CD14-positive monocyte (primary cell): ENCODE results near the gene GRHL1. TPM values are rescaled to one million over a fixed set of nuclear protein-coding genes. Genes with fewer than 3 reads are reported as not detected.

ENCODE experiments used
- DNase-seq, 3 donors: peaks; one replicate each; pipeline ENCODE4 v3.0.0-alpha.2; 2011 to 2022
- H2AFZ ChIP-seq: 2 replicates; pipeline ENCODE4 v1.6.0; 2012; ENCODE audit warnings: mild to moderate bottlenecking, low read depth, low read length, inconsistent platforms; ENCODE audit not compliant: insufficient read depth, poor library complexity, severe bottlenecking
- H3K27ac ChIP-seq, 2 donors: 1 replicate in 1 of 2; 2 replicates in 1 of 2; pipeline ENCODE4 v1.5.1; 2012 to 2013; ENCODE audit warnings: low read length in 2 of 2, control low read depth in 1 of 2, inconsistent platforms in 1 of 2, low read depth in 1 of 2, mild to moderate bottlenecking in 1 of 2
- H3K27me3 ChIP-seq, 2 donors: one replicate each; pipeline versions ENCODE4 v1.6.0 to v1.6.1; 2011 to 2013; ENCODE audit warnings: low read length in 2 of 2; ENCODE audit not compliant: control insufficient read depth in 2 of 2, insufficient read depth in 2 of 2
- H3K36me3 ChIP-seq, 2 donors: replicated peaks in 1 of 2; 1 replicate in 1 of 2; 2 replicates in 1 of 2; pipeline versions ENCODE4 v1.5.1 to v1.6.1; 2012 to 2013; ENCODE audit warnings: low read length in 2 of 2, control low read depth in 1 of 2, inconsistent platforms in 1 of 2, mild to moderate bottlenecking in 1 of 2; ENCODE audit not compliant: insufficient read depth in 2 of 2, control insufficient read depth in 1 of 2
- H3K4me1 ChIP-seq, 2 donors: 1 replicate in 1 of 2; 2 replicates in 1 of 2; pipeline versions ENCODE4 v1.5.1 to v1.6.1; 2012 to 2013; ENCODE audit warnings: low read length in 2 of 2, control low read depth in 1 of 2, inconsistent platforms in 1 of 2, mild to moderate bottlenecking in 1 of 2, moderate library complexity in 1 of 2; ENCODE audit not compliant: insufficient read depth in 2 of 2, control insufficient read depth in 1 of 2
- H3K4me2 ChIP-seq: replicated peaks from 2 replicates; pipeline ENCODE3; 2012; ENCODE audit warnings: low read length, moderate library complexity, mild to moderate bottlenecking; ENCODE audit not compliant: poor library complexity, severe bottlenecking; ENCODE audit errors: extremely low read depth
- H3K4me3 ChIP-seq, 3 experiments: fragments of 200-600 bp in 1 of 3; sonication (generic) in 1 of 3; replicated peaks in 1 of 3; 1 replicate in 2 of 3; 2 replicates in 1 of 3; pipeline ENCODE4 v1.5.1; 2011 to 2013; ENCODE audit warnings: low read length in 3 of 3, mild to moderate bottlenecking in 3 of 3, control low read depth in 2 of 3, low read depth in 2 of 3, inconsistent platforms in 1 of 3, moderate library complexity in 1 of 3
- H3K79me2 ChIP-seq: 2 replicates; pipeline ENCODE4 v1.6.0; 2012; ENCODE audit warnings: mild to moderate bottlenecking, control low read depth, inconsistent platforms, low read length, moderate library complexity; ENCODE audit not compliant: insufficient read depth
- H3K9ac ChIP-seq: 2 replicates; pipeline ENCODE4 v1.6.0; 2017; ENCODE audit warnings: low read length, mild to moderate bottlenecking; ENCODE audit not compliant: insufficient read depth, poor library complexity, severe bottlenecking
- H3K9me3 ChIP-seq, 2 donors: replicated peaks in 1 of 2; 1 replicate in 1 of 2; 2 replicates in 1 of 2; pipeline versions ENCODE4 v1.5.1 to v1.6.1; 2012 to 2013; ENCODE audit warnings: low read length in 2 of 2, control low read depth in 1 of 2; ENCODE audit not compliant: control insufficient read depth in 1 of 2, insufficient read depth in 1 of 2
- H4K20me1 ChIP-seq: 2 replicates; pipeline ENCODE4 v1.6.0; 2012; ENCODE audit warnings: mild to moderate bottlenecking, low read length, control low read depth, moderate library complexity; ENCODE audit not compliant: insufficient read depth
- H3K27ac Mint-ChIP-seq, 7 donors: one replicate each; pipeline ENCODE4 v1.8.0; 2020; ENCODE audit warnings: mild to moderate bottlenecking in 7 of 7, mixed read lengths in 7 of 7, moderate library complexity in 6 of 7, inconsistent platforms in 2 of 7
- H3K27me3 Mint-ChIP-seq, 3 donors: one replicate each; pipeline ENCODE4 v1.8.0; 2021 to 2022; ENCODE audit warnings: low read depth in 3 of 3, mild to moderate bottlenecking in 3 of 3, mixed read lengths in 3 of 3, moderate library complexity in 3 of 3, inconsistent platforms in 1 of 3
- H3K36me3 Mint-ChIP-seq, 2 donors: one replicate each; pipeline ENCODE4 v1.8.0; 2020; ENCODE audit warnings: mixed read lengths in 2 of 2, inconsistent platforms in 1 of 2, mild to moderate bottlenecking in 1 of 2
- H3K4me1 Mint-ChIP-seq: one replicate; pipeline ENCODE4 v1.8.0; 2020; ENCODE audit warnings: mild to moderate bottlenecking, mixed read lengths
- H3K4me3 Mint-ChIP-seq, 2 donors: one replicate each; pipeline ENCODE4 v1.8.0; 2020; ENCODE audit warnings: mild to moderate bottlenecking in 2 of 2, mixed read lengths in 2 of 2, moderate library complexity in 1 of 2
- H3K9me3 Mint-ChIP-seq, 7 donors: one replicate each; pipeline ENCODE4 v1.8.0; 2020 to 2022; ENCODE audit warnings: mixed read lengths in 7 of 7, mild to moderate bottlenecking in 6 of 7, moderate library complexity in 6 of 7, inconsistent platforms in 2 of 7
- WGBS: methylation state at CpG from one replicate; pipeline ENCODE4 v1.1.5; 2013; ENCODE audit warnings: missing lambda C conversion rate; ENCODE audit not compliant: insufficient coverage; 5-methylcytosine and 5-hydroxymethylcytosine counted together
- intact Hi-C, 2 donors: fragments of 100-400 bp; cut with micrococcal nuclease; formaldehyde crosslinking; loops; one replicate each; pipeline versions ENCODE4 v1.15.0 to v1.15.1; 2023
- polyA plus RNA-seq, 3 donors: library from polyadenylated mRNA; depleted of rRNA in 1 of 3; unstranded in 2 of 3; stranded (reverse) in 1 of 3; fragments of 300-500 nt in 2 of 3; fragments of >200 nt in 1 of 3; fragmentation: Illumina TruSeq in 2 of 3; gene quantifications; 1 replicate in 2 of 3; 2 replicates in 1 of 3; pipeline ENCODE4 v1.2.3, GENCODE V29; 2012 to 2021
- TF ChIP-seq, protein P1 (sequence below): fragments of 200-600 bp; IDR thresholded peaks from one replicate; pipeline ENCODE4 v1.8.0; 2022; ENCODE audit warnings: antibody characterized with exemption, mild to moderate bottlenecking

Gene GRHL1
- polyA plus RNA-seq, 3 donors, result 0.08 TPM; not detected in 2

DNA sequence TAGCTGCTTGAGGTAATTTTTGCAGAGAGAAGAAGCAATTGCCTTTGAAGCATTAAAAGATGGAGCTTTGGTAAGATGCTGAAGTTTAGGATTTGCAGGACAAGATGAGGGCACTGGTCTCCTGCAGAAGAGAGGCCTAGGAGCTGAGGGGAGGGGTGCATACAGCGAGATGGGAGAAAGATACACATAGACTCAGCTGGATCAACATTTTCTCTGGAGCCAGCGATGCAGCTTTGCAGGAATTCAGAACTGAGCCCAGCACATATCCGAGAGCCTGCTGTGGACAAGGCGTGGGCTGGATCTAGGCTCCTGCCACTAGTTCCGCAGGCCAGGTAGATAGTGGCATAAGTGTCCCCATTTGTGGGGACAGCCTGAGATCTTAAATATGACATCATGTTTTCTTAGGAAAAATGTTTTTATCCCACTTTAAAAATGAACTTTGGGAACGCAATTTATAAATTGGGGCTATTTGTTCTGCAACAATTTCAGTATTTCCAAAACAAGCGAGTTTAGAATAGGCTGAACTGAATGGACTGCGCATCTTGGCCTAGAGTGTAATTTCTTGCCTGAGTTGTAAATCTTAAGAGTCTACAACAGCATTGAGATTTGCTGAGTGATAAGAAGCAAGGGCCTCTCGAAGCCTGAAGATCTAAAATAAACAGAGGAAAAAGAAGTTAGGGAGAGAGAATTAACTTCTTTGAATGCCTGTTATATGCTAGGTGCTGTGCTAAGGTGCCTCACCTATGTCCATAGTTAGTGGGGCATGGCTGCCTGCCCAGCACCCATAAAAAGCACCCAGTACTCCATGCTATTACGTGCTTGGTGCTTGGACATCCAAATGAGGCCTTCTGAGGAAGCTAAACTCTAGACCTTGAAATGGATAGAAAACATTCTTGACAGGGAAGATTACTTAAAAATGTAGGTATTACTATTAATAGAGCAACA is 17.3 kb downstream of the GRHL1 start:
- Histone ChIP-seq H3K9ac (no peak overlapping the region), H2AFZ (no peak overlapping the region), H3K4me1 (no peaks in the 10 kb centered on the region), H3K4me2 (no peak overlapping the region), H3K9me3 (no peaks in the 10 kb centered on the region), H3K27me3 (no peaks in the 10 kb centered on the region), H4K20me1 (no peaks in the 10 kb centered on the region), H3K4me3 (no peak overlapping the region), H3K36me3 (no peaks in the 10 kb centered on the region), H3K79me2 (no peaks in the 10 kb centered on the region), H3K27ac (no peak overlapping the region)
- Mint-ChIP-seq H3K27ac (no peak overlapping the region), H3K27me3 (peaks cover 6 to 9% (median 6%) of the 10 kb centered on the region in 3 donors), H3K4me3 (no peak overlapping the region), H3K36me3 (no peaks in the 10 kb centered on the region), H3K9me3 (no peaks in the 10 kb centered on the region), H3K4me1 (peaks cover 5% of the 10 kb centered on the region)
- no peak for DNase-seq
- TF ChIP-seq, protein P1, sequence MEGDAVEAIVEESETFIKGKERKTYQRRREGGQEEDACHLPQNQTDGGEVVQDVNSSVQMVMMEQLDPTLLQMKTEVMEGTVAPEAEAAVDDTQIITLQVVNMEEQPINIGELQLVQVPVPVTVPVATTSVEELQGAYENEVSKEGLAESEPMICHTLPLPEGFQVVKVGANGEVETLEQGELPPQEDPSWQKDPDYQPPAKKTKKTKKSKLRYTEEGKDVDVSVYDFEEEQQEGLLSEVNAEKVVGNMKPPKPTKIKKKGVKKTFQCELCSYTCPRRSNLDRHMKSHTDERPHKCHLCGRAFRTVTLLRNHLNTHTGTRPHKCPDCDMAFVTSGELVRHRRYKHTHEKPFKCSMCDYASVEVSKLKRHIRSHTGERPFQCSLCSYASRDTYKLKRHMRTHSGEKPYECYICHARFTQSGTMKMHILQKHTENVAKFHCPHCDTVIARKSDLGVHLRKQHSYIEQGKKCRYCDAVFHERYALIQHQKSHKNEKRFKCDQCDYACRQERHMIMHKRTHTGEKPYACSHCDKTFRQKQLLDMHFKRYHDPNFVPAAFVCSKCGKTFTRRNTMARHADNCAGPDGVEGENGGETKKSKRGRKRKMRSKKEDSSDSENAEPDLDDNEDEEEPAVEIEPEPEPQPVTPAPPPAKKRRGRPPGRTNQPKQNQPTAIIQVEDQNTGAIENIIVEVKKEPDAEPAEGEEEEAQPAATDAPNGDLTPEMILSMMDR, result no peak
- intact Hi-C loops, result no loop called here
- WGBS, result 88% methylated on average over 6 of the region's 10 CpGs

GRCh38 chr2:9970200-9971044 is 18.9 kb downstream of the GRHL1 start:
- Mint-ChIP-seq H3K4me1 (peaks cover 4% of the 10 kb centered on the region), H3K9me3 (no peaks in the 10 kb centered on the region), H3K27me3 (peaks cover 4 to 6% (median 6%) of the 10 kb centered on the region in 3 donors), H3K36me3 (no peaks in the 10 kb centered on the region), H3K27ac (no peak overlapping the region), H3K4me3 (no peak overlapping the region)
- Histone ChIP-seq H4K20me1 (no peaks in the 10 kb centered on the region), H3K27me3 (no peaks in the 10 kb centered on the region), H3K79me2 (no peaks in the 10 kb centered on the region), H3K27ac (no peak overlapping the region), H3K36me3 (no peaks in the 10 kb centered on the region), H3K4me2 (no peak overlapping the region), H2AFZ (no peak overlapping the region), H3K9me3 (no peaks in the 10 kb centered on the region), H3K4me1 (no peaks in the 10 kb centered on the region), H3K9ac (no peak overlapping the region), H3K4me3 (no peak overlapping the region)
- 96% methylated on average over 6 of the region's 12 CpGs for WGBS
- intact Hi-C loops, result no loop called here
- TF ChIP-seq, protein P1, result no peak
- no peak for DNase-seq
